Activated CD8-positive, alpha-beta memory T cell treated with anti-CD3 and anti-CD28 coated beads, Interleukin-2, amount 50 U/mL, for 4 hours (primary cell): ENCODE data around the gene XPA.
"Not testable (repeated sequence)": the region's sequence is repeated elsewhere in the genome, so short reads cannot be mapped to it uniquely, and the experiment has no call there.

Source experiments
- DNase-seq: peaks from one replicate; pipeline ENCODE4 v3.0.0-alpha.2; 2020

Gene XPA

GRCh38 chr9:97703437-97704344 is 6.6 kb upstream of the XPA start:
- DNase-seq = no peak

- not testable (repeated sequence) for DNase-seq
These were observed 2.7 kb upstream of the XPA start for GRCh38 chr9:97699824-97700223.

- not testable (repeated sequence) for DNase-seq
These were observed 2.1 kb upstream of the XPA start for GRCh38 chr9:97699281-97699680.

GRCh38 chr9:97698865-97699264 is 1.7 kb upstream of the XPA start:
- DNase-seq = no peak

GRCh38 chr9:97697837-97698236 is 697 bp upstream of the XPA start:
- no peak for DNase-seq

- DNase-seq = no peak
These were observed 941 bp downstream of the XPA start for GRCh38 chr9:97695995-97696802.

GRCh38 chr9:97695390-97695789 is 1.8 kb downstream of the XPA start:
- no peak for DNase-seq

- DNase-seq = no peak
These were observed 2.4 kb downstream of the XPA start for GRCh38 chr9:97694769-97695168.

GRCh38 chr9:97689401-97690180 is 7.5 kb downstream of the XPA start:
- DNase-seq = no peak

GRCh38 chr9:97688654-97689053 is 8.5 kb downstream of the XPA start:
- no peak for DNase-seq

- no peak for DNase-seq
These were observed 14.9 kb downstream of the XPA start for GRCh38 chr9:97682242-97682641.

GRCh38 chr9:97675655-97676054 is 21.5 kb downstream of the XPA start:
- DNase-seq = no peak

- no peak for DNase-seq
These were observed 23.2 kb downstream of the XPA start for GRCh38 chr9:97673922-97674321.

- DNase-seq = no peak
These were observed 24.7 kb downstream of the XPA start for GRCh38 chr9:97672403-97672802.

- no peak for DNase-seq
These were observed 26.6 kb downstream of the XPA start for GRCh38 chr9:97670586-97670985.

- no peak for DNase-seq
These were observed 28.7 kb downstream of the XPA start for GRCh38 chr9:97668485-97668884.

- DNase-seq = no peak
These were observed 30.0 kb downstream of the XPA start for GRCh38 chr9:97666907-97667686.

- no peak for DNase-seq
These were observed 31.4 kb downstream of the XPA start for GRCh38 chr9:97665742-97666141.

GRCh38 chr9:97660847-97661246 is 36.3 kb downstream of the XPA start:
- DNase-seq = no peak

- no peak for DNase-seq
These were observed 36.8 kb downstream of the XPA start for GRCh38 chr9:97660340-97660739.

GRCh38 chr9:97659771-97660170 is 37.4 kb downstream of the XPA start:
- DNase-seq = no peak

- no peak for DNase-seq
These were observed 38.4 kb downstream of the XPA start for GRCh38 chr9:97658707-97659106.
